Adrenal gland (tissue), 5 donors: Measurements from ENCODE around the gene C15orf61.

Experiments used
- POLR2A ChIP-seq, 2 donors: fragments of 450-650 bp; IDR thresholded peaks; one replicate each; pipeline ENCODE4 v1.6.1; 2017; ENCODE audit warnings: antibody characterized with exemption in 2 of 2, mild to moderate bottlenecking in 2 of 2, moderate library complexity in 1 of 2
- TF ChIP-seq, protein P1 (sequence below), 6 experiments: fragments of 450-650 bp in 4 of 6; fragments of 200-600 bp in 2 of 6; sonication (generic) in 1 of 6; IDR thresholded peaks; 1 replicate in 5 of 6; 2 replicates in 1 of 6; pipeline versions ENCODE4 v1.5.1 to v1.8.0; 2016 to 2021; ENCODE audit warnings: antibody characterized with exemption in 6 of 6, mild to moderate bottlenecking in 2 of 6, moderate library complexity in 1 of 6
- donor health status: DM: no; HTN: no; CAD: no.

DNA sequence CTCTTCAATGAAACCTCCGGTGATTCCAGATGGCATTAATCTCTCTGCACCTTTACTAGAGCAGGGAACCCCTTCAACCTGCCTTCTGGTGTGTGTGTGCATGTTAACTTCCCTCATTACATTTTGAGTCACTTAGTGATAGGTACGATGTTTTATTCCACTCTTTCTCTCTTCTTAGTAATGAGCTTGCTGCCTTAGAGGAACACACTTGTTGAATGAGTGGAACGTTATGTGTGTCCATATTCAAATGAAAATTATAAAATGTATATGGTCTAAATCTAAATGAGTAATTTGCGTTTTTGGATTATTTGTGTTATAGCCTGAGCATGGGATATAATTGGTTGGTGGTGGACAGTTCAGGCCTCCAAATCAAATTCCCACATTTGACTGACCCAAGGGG lies 33.6 kb downstream of the C15orf61 start:
- TF ChIP-seq, protein P1, sequence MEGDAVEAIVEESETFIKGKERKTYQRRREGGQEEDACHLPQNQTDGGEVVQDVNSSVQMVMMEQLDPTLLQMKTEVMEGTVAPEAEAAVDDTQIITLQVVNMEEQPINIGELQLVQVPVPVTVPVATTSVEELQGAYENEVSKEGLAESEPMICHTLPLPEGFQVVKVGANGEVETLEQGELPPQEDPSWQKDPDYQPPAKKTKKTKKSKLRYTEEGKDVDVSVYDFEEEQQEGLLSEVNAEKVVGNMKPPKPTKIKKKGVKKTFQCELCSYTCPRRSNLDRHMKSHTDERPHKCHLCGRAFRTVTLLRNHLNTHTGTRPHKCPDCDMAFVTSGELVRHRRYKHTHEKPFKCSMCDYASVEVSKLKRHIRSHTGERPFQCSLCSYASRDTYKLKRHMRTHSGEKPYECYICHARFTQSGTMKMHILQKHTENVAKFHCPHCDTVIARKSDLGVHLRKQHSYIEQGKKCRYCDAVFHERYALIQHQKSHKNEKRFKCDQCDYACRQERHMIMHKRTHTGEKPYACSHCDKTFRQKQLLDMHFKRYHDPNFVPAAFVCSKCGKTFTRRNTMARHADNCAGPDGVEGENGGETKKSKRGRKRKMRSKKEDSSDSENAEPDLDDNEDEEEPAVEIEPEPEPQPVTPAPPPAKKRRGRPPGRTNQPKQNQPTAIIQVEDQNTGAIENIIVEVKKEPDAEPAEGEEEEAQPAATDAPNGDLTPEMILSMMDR (IDR thresholded peaks at IDR 0.05) = no peak
- no peak for TF ChIP-seq POLR2A (IDR thresholded peaks at IDR 0.05)
